HEK293T (cell line): Measurements from ENCODE around the gene VWA5B1.

Experiments used
- ARNT ChIP-seq: fragments of 450-650 bp; IDR thresholded peaks from 2 replicates; pipeline ENCODE4 v1.6.1; 2017; ENCODE audit warnings: mild to moderate bottlenecking
- BHLHE40 ChIP-seq: fragments of 450-650 bp; IDR thresholded peaks from 2 replicates; pipeline ENCODE4 v1.6.1; 2016; ENCODE audit warnings: mild to moderate bottlenecking, moderate library complexity, borderline replicate concordance
- CTBP1 ChIP-seq: fragments of 450-650 bp; IDR thresholded peaks from 2 replicates; pipeline ENCODE4 v1.6.1; 2016; ENCODE audit warnings: borderline replicate concordance
- ELF4 ChIP-seq: fragments of 450-650 bp; IDR thresholded peaks from 2 replicates; pipeline ENCODE4 v1.6.1; 2017; ENCODE audit warnings: antibody characterized with exemption
- FOXA1 ChIP-seq: fragments of 450-650 bp; IDR thresholded peaks from 2 replicates; pipeline ENCODE4 v1.6.1; 2016; ENCODE audit warnings: mild to moderate bottlenecking
- FOXK2 ChIP-seq: fragments of 450-650 bp; IDR thresholded peaks from 2 replicates; pipeline ENCODE4 v1.6.1; 2016; ENCODE audit warnings: mild to moderate bottlenecking
- FOXM1 ChIP-seq: fragments of 450-650 bp; IDR thresholded peaks from 2 replicates; pipeline ENCODE4 v1.6.1; 2017; ENCODE audit warnings: mild to moderate bottlenecking, borderline replicate concordance
- NFRKB ChIP-seq: fragments of 450-650 bp; IDR thresholded peaks from 2 replicates; pipeline ENCODE4 v1.6.1; 2016; ENCODE audit warnings: mild to moderate bottlenecking, moderate library complexity
- SP1 ChIP-seq: fragments of 450-650 bp; IDR thresholded peaks from 2 replicates; pipeline ENCODE4 v1.6.1; 2017
- SUZ12 ChIP-seq: fragments of 450-650 bp; IDR thresholded peaks from 2 replicates; pipeline ENCODE4 v1.6.1; 2016; ENCODE audit warnings: mild to moderate bottlenecking
- TARDBP ChIP-seq: fragments of 450-650 bp; IDR thresholded peaks from 2 replicates; pipeline ENCODE4 v1.6.1; 2016
- ZNF384 ChIP-seq: fragments of 450-650 bp; IDR thresholded peaks from 2 replicates; pipeline ENCODE4 v1.6.1; 2016

DNA sequence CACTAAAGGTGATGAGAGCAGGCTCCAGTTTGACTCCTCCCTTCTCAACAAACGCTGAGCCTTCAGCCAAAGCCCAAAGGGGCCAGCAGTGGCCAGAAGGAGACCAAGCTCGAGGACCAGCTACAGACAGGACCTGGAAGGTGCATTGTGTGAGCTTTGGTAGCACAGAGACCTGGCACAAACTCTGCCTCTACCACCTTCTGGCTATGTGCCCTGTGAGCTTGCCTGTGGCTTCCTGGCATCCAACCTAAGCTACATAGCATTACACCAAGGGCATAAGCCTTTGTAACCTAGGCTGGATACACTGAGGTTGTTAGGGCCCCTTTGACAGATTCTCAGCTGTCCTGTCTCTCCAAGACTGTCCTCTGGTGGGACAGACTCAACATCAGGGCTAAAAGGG lies 6.6 kb upstream of the VWA5B1 start:
- TF ChIP-seq TARDBP (no peak), ARNT (no peak), FOXK2 (no peak), SP1 (no peak), ELF4 (no peak), NFRKB (no peak), FOXM1 (no peak), ZNF384 (no peak), CTBP1 (no peak), BHLHE40 (no peak), SUZ12 (no peak), FOXA1 (no peak)
